Ovary (tissue), 9 donors: Measurements from ENCODE around the gene SMC1B. TPM values are rescaled to one million over a fixed set of nuclear protein-coding genes. Genes with fewer than 3 reads are reported as not detected.

Experiments
- DNase-seq, 5 donors: peaks; one replicate each; pipeline ENCODE4 v3.0.0-alpha.2; 2019 to 2020
- H3K27ac ChIP-seq, 2 donors: fragments of 200-600 bp; one replicate each; pipeline versions ENCODE4 v1.5.1 to v1.8.0; 2019 to 2022
- H3K27me3 ChIP-seq: fragments of 200-600 bp; one replicate; pipeline ENCODE4 v1.8.0; 2022
- H3K36me3 ChIP-seq: fragments of 200-600 bp; sonication (generic); one replicate; pipeline ENCODE4 v1.5.1; 2019
- H3K4me1 ChIP-seq: one replicate; pipeline ENCODE4 v1.8.1; 2013; ENCODE audit warnings: mild to moderate bottlenecking, moderate library complexity; ENCODE audit not compliant: insufficient read depth
- H3K4me3 ChIP-seq: fragments of 200-600 bp; sonication (generic); one replicate; pipeline ENCODE4 v1.5.1; 2017
- H3K9me3 ChIP-seq, 2 donors: fragments of 200-600 bp in 1 of 2; sonication (generic) in 1 of 2; one replicate each; pipeline versions ENCODE4 v1.5.1 to v1.8.1; 2013 to 2019; ENCODE audit warnings: mild to moderate bottlenecking in 1 of 2, moderate library complexity in 1 of 2
- EP300 ChIP-seq: sonication (generic); formaldehyde crosslinking; IDR thresholded peaks from one replicate; pipeline ENCODE4 v1.6.1; 2017; ENCODE audit warnings: antibody characterized with exemption
- POLR2A ChIP-seq: fragments of 450-650 bp; IDR thresholded peaks from one replicate; pipeline ENCODE4 v1.6.1; 2017; ENCODE audit warnings: antibody characterized with exemption, mild to moderate bottlenecking, moderate library complexity
- WGBS, 3 donors: extraction: QIAGEN DNeasy Blood & Tissue Kit in 1 of 3; methylation state at CpG; one replicate each; pipeline versions ENCODE4 v1.1.5 to v1.1.7; 2013 to 2017; 5-methylcytosine and 5-hydroxymethylcytosine counted together
- intact Hi-C, 4 donors: fragments of 100-400 bp; cut with DNase I; formaldehyde crosslinking; loops; one replicate each; pipeline versions ENCODE4 v1.11.0 to v1.15.1; 2022 to 2023
- polyA plus RNA-seq, 2 donors: library from polyadenylated mRNA; stranded (reverse); fragments of 200-250 nt in 1 of 2; fragments of 350-450 nt in 1 of 2; fragmentation: Illumina TruSeq in 1 of 2; extraction: RNeasy Lipid Tissue Mini Kit (QIAGEN cat#74804) in 1 of 2; gene quantifications; one replicate each; pipeline ENCODE4 v1.2.3, GENCODE V29; 2013 to 2014
- total RNA-seq, 7 donors: library from RNA; depleted of rRNA in 2 of 7; stranded (reverse); fragments of >200 nt in 2 of 7; fragmentation: NEBNext Ultra II Directional in 3 of 7; extraction: Animal tissue kit (Norgen Biotek cat#: 25700) in 3 of 7; gene quantifications; one replicate each; pipeline versions ENCODE4 v1.1.0 to v1.2.4, GENCODE V29; 2016 to 2023
- TF ChIP-seq, protein P1 (sequence below), 3 donors: fragments of 450-650 bp in 2 of 3; fragments of 200-600 bp in 1 of 3; IDR thresholded peaks; one replicate each; pipeline versions ENCODE4 v1.5.1 to v1.8.0; 2016 to 2022; ENCODE audit warnings: antibody characterized with exemption in 3 of 3, mild to moderate bottlenecking in 1 of 3
- donor health status: DM: no; HTN: no; CAD: no; lungs with moderate emphysema.
- donor health status: DM: no; HTN: no; CAD: no.
- donor health status: Bipolar disorder and iron deficiency.
- donor health status: DM: yes; HTN: yes; CAD: no.
- donor health status: DM: no; HTN: no; CAD: no.
- donor health status: DM: yes; HTN: yes; CAD: no.

The SMC1B gene
- total and polyA plus RNA-seq, 9 donors = 0.04 to 0.05 TPM; not detected in 7

DNA sequence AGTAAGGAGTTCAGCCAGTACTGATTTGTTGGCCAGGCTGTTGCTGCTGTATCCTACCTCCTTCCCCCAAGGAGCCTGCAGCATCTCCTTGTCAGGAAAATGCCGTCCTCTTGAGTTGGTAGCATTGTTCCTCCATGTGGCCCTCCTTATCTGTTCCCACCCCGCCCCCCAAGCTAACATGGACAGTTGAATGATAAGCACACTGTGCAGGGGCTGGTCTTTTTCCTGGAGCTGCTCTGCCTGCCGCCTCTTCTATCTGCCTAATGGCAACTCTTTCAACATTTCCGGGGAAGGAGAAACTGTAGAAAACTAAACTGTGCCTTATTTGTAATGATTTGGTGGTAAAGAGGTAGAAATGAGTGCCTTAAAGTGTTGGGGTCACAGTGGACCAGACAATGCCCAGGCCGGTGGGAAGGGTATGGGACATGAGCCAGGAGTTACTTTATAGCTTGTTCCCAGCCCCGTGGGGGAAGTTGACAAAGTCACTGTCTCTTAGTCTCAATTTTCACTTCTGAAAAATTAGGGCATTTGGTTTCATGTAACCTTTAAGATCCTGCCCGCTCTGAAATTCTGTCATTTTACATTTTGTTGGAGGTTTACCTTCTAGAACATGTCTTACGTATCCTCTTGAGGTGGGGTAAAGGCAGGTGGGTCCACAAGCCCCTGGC is 99.2 kb downstream of the SMC1B start:
- TF ChIP-seq EP300 = no peak
- TF ChIP-seq, protein P1, sequence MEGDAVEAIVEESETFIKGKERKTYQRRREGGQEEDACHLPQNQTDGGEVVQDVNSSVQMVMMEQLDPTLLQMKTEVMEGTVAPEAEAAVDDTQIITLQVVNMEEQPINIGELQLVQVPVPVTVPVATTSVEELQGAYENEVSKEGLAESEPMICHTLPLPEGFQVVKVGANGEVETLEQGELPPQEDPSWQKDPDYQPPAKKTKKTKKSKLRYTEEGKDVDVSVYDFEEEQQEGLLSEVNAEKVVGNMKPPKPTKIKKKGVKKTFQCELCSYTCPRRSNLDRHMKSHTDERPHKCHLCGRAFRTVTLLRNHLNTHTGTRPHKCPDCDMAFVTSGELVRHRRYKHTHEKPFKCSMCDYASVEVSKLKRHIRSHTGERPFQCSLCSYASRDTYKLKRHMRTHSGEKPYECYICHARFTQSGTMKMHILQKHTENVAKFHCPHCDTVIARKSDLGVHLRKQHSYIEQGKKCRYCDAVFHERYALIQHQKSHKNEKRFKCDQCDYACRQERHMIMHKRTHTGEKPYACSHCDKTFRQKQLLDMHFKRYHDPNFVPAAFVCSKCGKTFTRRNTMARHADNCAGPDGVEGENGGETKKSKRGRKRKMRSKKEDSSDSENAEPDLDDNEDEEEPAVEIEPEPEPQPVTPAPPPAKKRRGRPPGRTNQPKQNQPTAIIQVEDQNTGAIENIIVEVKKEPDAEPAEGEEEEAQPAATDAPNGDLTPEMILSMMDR (IDR thresholded peaks at IDR 0.05) = no peak
- TF ChIP-seq POLR2A = no peak
- H3K9me3 ChIP-seq = no peaks in the 10 kb centered on the region
- DNase-seq = no peak
- H3K36me3 ChIP-seq = no peaks in the 10 kb centered on the region
- no peak overlapping the region for H3K27ac ChIP-seq
- intact Hi-C loops = no loop called here
- peaks cover 8% of the 10 kb centered on the region for H3K4me1 ChIP-seq
- no peak overlapping the region for H3K4me3 ChIP-seq
- 58 to 71% (median 69%) methylated on average over 8 of the region's 8 CpGs for WGBS, 3 donors
- no peaks in the 10 kb centered on the region for H3K27me3 ChIP-seq

DNA sequence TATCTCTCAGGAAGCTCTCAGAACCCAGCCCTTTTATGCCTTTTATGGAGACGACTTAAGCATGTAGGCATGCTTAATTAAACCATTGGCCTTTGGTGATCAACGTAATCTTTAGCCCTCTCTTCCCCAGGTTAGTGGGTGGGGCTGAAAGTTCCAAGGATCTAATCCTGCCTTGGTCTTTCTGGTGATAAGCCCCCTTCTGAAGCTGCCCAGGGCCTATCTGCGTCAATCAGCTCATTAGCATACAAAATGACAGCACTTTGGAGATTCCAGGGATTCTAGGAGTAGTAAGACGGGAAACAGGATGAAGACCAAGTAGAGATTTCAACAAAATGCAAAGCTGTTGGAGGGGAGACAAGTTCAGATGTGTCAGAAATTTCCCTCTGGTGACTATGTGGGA is 100.5 kb downstream of the SMC1B start:
- intact Hi-C loops = no loop called here

DNA sequence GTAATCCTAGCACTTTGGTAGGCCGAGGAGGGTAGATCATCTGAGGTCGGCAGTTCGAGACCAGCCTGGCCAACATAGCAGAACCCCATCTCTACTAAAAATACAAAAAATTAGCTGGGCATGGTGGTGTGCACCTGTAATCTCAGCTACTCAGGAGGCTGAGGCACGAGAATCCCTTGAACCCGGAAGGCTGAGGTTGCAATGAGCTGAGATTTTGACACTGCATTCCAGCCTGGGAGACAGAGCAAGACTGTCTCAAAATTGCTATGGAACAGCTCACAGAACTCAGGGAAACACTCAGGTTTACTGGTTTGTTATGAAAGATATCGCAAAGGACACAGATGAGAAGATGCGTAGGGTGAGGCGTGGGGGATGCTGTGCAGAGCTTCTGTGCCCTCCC is 101.0 kb downstream of the SMC1B start:
- no peaks in the 10 kb centered on the region for H3K27me3 ChIP-seq
- no peaks in the 10 kb centered on the region for H3K36me3 ChIP-seq
- no peak overlapping the region for H3K4me3 ChIP-seq
- TF ChIP-seq EP300 = no peak
- TF ChIP-seq POLR2A = no peak
- TF ChIP-seq, protein P1 (IDR thresholded peaks at IDR 0.05) = no peak
- H3K9me3 ChIP-seq = no peaks in the 10 kb centered on the region
- intact Hi-C loops = no loop called here
- no peak for DNase-seq
- 81 to 91% (median 90%) methylated on average over 8 of the region's 8 CpGs for WGBS, 3 donors
- peaks cover 5% of the 10 kb centered on the region for H3K4me1 ChIP-seq
- H3K27ac ChIP-seq = no peak overlapping the region

More for the DNA sequence above, 100.5 kb downstream of the SMC1B start:
- TF ChIP-seq EP300 = no peak
- TF ChIP-seq, protein P1 (IDR thresholded peaks at IDR 0.05) = no peak
- Histone ChIP-seq H3K9me3 (no peaks in the 10 kb centered on the region), H3K4me1 (peaks cover 5% of the 10 kb centered on the region), H3K27me3 (no peaks in the 10 kb centered on the region), H3K4me3 (no peak overlapping the region), H3K36me3 (no peaks in the 10 kb centered on the region), H3K27ac (no peak overlapping the region)
- 90 to 91% (median 91%) methylated on average over 4 of the region's 4 CpGs for WGBS, 3 donors
- no peak for DNase-seq

DNA sequence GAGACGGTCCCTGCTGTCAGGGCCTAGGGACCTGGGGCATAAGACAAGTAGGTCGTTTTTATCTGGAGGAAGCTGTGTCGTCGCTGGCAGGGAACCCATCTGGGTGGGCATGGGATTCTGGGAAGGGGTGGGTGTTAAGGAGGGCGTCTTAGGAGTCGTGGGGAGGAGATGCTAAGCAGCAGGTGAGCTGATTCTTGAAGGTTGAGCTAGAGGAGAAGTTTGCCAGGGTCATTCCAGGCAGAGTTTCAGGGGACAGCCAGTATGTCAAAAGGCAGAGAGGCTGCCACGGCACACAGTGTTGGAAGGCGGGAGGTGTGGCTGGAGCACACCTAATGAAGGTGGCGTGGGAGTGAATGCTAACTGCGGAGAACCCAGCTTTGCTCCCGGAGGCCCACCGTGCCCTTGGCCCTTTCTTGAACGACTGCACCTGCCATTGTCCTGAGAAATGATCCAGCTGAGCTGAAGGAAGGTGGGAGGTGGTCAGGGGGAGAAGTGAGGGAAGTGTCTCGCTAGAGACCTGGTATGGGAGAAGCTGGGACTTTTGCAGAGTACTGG is 102.3 kb downstream of the SMC1B start:
- TF ChIP-seq, protein P1 (IDR thresholded peaks at IDR 0.05) = no peak
- no peak for TF ChIP-seq EP300
- no peak for TF ChIP-seq POLR2A
- H3K4me1 ChIP-seq = peaks cover 5% of the 10 kb centered on the region
- H3K4me3 ChIP-seq = peak overlapping the region; percentile 72
- intact Hi-C loops = no loop called here
- H3K36me3 ChIP-seq = no peaks in the 10 kb centered on the region
- 30 to 39% (median 35%) methylated on average over 14 of the region's 14 CpGs for WGBS, 3 donors
- no peak for DNase-seq
- H3K9me3 ChIP-seq = no peaks in the 10 kb centered on the region
- no peak overlapping the region for H3K27ac ChIP-seq
- no peaks in the 10 kb centered on the region for H3K27me3 ChIP-seq
